ENCODE measurements around the gene PKMYT1. TPM values are rescaled to one million over a fixed set of nuclear protein-coding genes. Genes with fewer than 3 reads are reported as not detected.
"Not testable (repeated sequence)": the region's sequence is repeated elsewhere in the genome, so short reads cannot be mapped to it uniquely, and the experiment has no call there.

PKMYT1 gene
- total RNA-seq, 2 experiments from 2014 or later = 144 to 160 TPM

DNA sequence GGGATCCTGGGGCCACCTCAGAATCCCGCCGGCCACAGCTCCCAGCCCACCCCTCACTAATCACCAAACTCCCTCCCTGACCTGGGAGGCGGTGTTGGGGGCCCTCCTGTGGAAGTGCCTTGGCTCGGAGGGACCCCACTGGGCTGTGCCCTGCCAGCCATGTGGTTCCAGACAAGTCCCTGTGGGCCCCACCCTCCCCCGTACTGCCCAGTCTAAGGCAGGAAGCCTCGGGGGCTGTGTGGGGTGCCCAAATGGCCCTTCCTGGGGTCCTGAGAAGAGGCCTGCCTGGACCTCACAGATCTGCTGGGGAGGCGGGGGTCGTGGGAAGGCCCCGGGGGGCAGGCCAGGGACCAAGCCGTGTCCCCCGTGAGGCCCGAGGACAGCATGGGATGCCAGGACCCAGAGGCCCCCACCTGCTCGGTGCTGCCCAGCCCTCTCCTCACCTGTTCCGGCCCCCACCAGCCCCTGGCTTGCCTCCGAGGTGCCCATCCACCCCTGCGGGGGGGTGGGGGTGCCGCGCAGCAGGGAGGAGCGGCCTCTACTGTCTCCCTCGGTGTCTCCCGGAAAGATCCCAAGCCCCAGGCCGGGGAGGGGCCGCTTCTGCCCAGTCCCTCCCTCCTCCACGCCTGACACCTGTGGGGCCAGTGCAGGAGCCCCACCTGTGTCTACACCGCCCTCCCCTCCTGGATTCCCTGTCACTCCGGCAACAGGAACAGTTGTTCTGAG lies 25.4 kb downstream of the PKMYT1 start:
- peaks cover 4% of the 10 kb centered on the region for H3K27me3 Mint-ChIP-seq (ENCODE audit: low read depth)
- H3K36me3 Mint-ChIP-seq (ENCODE audit: low read depth) = no peaks in the 10 kb centered on the region
- H3K9me3 Mint-ChIP-seq (ENCODE audit: insufficient read depth) = no peaks in the 10 kb centered on the region
- H3K4me3 Mint-ChIP-seq = no peak overlapping the region
- DNase-seq = no peak
- no peak overlapping the region for H3K27ac Mint-ChIP-seq
- POLR2A ChIA-PET = no interaction called here
- CTCF ChIA-PET = no interaction called here
- peaks cover 7% of the 10 kb centered on the region for H3K4me1 Mint-ChIP-seq (ENCODE audit: low read depth)
- no peak for ATAC-seq

DNA sequence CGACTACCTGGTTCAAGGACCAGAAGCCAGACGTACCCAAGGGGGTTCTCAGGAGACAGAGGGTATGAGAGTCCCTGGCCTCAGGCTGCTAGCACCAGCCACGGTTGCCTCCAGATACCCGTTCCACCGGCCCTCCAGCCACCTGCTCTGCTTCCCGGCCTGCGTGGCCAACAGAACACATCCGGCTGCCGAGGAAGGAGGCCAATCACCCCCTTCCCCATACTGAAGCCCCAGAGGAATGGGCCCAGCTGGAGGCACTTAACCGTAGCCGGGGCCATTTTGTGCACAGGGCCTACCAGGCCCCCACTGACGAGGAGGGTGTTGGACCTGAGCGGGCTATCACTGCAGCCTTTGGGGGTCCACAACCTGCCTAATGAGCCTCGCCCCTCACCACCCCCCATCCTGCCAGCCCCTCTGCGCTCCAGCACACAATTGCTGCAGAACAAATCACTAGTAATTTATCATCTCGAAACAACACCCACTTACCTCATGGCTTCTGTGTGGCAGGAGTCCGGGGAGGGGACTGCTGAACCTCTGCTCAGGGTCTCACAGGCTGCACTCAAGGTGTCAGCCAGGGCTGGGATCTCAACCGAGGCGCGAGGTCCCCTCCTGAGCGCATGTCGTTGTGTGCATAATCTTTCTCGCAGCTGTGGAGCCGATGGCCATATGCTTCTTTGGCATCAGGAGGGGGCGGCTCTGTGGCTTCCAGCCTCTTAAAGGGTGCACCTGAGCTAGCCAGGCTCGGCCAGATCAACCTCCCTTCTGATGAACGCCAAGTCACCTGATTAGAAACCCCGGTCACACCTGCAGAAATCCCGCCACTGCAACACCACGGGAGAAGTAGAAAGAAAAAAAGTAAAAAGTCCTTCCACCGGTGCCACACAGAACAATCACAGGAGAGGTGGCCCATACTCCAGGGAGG lies 26.3 kb downstream of the PKMYT1 start:
- Mint-ChIP-seq H3K27me3 (ENCODE audit: low read depth) (peaks cover 3% of the 10 kb centered on the region), H3K27ac (no peak overlapping the region), H3K9me3 (ENCODE audit: insufficient read depth) (no peaks in the 10 kb centered on the region), H3K4me1 (ENCODE audit: low read depth) (peaks cover 7% of the 10 kb centered on the region), H3K4me3 (no peak overlapping the region), H3K36me3 (ENCODE audit: low read depth) (no peaks in the 10 kb centered on the region)
- ATAC-seq (no peak), DNase-seq (no peak)
- CTCF ChIA-PET = interaction anchor here (1.3 to 1.5 kb wide), 2 partner anchors 8 to 35 kb away, joined by 3 to 4 read pairs; no protein-coding TSS in a partner anchor
- POLR2A ChIA-PET = no interaction called here

DNA sequence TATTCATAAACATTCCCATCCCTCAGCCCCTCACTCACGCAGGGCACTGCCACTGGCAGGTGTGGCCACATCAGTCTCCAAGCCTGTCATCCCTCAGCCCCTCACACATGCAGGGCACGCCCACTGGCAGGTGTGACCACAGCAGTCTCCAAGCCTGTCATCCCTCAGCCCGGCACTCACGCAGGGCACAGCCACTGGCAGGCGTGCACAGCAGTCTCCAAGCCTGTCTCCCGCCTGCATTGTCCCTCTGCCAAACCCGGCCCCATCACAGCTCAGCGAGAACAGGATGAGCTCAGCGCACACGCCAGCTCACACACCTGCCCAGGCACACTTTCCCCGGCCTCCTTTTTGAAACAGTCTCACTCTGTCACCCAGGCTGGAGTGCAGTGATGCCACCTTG lies 27.6 kb downstream of the PKMYT1 start:
- ChIA-PET POLR2A (interaction anchor here (0.6 kb wide), 1 partner anchor 672 kb away, joined by 5 read pairs; no protein-coding TSS in a partner anchor), CTCF (interaction anchor here (1.3 to 1.5 kb wide), 2 partner anchors 10 to 33 kb away, joined by 3 to 4 read pairs; no protein-coding TSS in a partner anchor)
- Mint-ChIP-seq H3K4me1 (ENCODE audit: low read depth) (peaks cover 7% of the 10 kb centered on the region), H3K27me3 (ENCODE audit: low read depth) (peaks cover 3% of the 10 kb centered on the region), H3K27ac (no peak overlapping the region), H3K9me3 (ENCODE audit: insufficient read depth) (no peaks in the 10 kb centered on the region), H3K36me3 (ENCODE audit: low read depth) (no peaks in the 10 kb centered on the region), H3K4me3 (no peak overlapping the region)
- ATAC-seq = no peak
- DNase-seq = no peak

DNA sequence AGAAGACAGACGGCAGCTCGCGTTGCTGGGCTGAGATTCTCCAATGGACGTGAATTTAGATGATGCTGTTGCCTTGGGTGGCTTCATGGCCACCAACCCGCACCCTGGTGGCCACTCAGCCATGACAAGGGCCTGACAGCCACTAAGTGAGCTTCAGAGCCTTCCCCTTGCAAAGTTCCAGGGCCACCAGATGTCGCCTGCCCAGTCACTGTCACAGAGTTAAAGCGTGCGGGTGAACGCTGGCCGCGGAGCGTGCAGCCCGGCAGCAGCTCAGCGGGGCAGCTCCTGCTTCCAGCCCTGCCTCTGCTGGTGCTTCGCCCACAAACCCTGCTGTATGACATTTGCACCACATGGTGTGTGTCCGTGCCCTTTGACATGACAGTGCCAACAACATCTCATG lies 29.5 kb downstream of the PKMYT1 start:
- Mint-ChIP-seq H3K9me3 (ENCODE audit: insufficient read depth) (no peaks in the 10 kb centered on the region), H3K4me3 (no peak overlapping the region), H3K27ac (no peak overlapping the region), H3K27me3 (ENCODE audit: low read depth) (peaks cover 2% of the 10 kb centered on the region), H3K36me3 (ENCODE audit: low read depth) (no peaks in the 10 kb centered on the region), H3K4me1 (ENCODE audit: low read depth) (peaks cover 2% of the 10 kb centered on the region)
- ATAC-seq = no peak
- ChIA-PET CTCF (interaction anchor here (1.2 to 2.0 kb wide), 2 partner anchors 24 to 111 kb away, joined by 3 to 5 read pairs; no protein-coding TSS in a partner anchor), POLR2A (no interaction called here)
- no peak for DNase-seq

DNA sequence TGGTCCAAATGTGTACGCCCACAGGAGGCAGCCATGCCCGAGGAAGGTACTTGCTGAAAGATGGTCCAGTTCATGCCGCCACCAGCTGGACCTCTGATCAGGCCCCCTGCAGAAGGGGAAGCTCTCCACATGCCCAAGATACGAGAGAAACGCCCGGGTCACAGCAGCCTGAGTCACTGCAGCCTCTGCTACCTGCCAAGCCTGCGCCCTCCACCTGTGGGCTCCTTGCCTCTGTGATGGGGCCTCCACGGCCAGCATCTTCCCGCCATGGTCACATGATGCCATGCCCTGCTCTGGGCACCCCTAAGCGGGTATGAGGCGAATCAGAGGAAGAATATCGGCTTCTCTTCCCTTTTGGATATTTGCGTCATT lies 29.9 kb downstream of the PKMYT1 start:
- Mint-ChIP-seq H3K9me3 (ENCODE audit: insufficient read depth) (no peaks in the 10 kb centered on the region), H3K4me1 (ENCODE audit: low read depth) (peaks cover 2% of the 10 kb centered on the region), H3K27me3 (ENCODE audit: low read depth) (peaks cover 2% of the 10 kb centered on the region), H3K27ac (no peak overlapping the region), H3K4me3 (no peak overlapping the region), H3K36me3 (ENCODE audit: low read depth) (no peaks in the 10 kb centered on the region)
- ChIA-PET CTCF (interaction anchor here (1.2 to 2.0 kb wide), 2 partner anchors 23 to 111 kb away, joined by 3 to 5 read pairs; no protein-coding TSS in a partner anchor), POLR2A (no interaction called here)
- no peak for ATAC-seq
- DNase-seq = no peak

DNA sequence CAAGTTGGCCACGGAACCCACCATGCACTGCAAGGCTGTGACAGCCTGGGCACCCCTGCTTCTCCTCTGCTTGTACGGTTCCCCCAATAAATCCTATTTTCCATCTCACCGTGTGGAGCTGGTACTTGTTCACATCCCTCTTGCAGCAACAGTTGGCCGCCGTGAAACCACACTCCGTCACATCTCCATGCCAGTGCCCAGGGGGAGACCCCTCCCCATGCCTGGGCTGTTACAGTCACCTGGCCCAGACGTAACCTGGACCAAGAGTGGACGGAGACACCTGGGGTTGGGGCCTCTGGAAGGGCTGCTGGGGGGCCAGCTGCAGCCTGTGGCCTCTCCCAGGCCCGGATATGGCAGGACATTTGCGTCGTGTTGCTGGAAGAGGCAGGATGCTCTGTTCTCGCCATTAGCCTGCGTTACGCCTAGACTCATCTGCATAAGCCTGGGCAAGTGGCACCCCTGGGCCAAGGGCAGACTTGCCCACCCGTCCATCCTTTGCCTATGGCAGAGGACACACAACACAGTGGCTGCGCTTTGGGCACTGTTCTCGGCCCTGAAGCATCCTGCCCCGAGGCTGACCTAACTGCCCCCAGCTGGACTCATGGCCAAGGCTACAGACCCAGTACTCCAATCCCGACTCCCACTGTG lies 30.4 kb downstream of the PKMYT1 start:
- CTCF ChIA-PET = interaction anchor here (2.0 kb wide), 1 partner anchor 23 kb away, joined by 5 read pairs; no protein-coding TSS in a partner anchor
- H3K4me1 Mint-ChIP-seq (ENCODE audit: low read depth) = peaks cover 2% of the 10 kb centered on the region
- POLR2A ChIA-PET = no interaction called here
- DNase-seq = no peak
- peaks cover 2% of the 10 kb centered on the region for H3K27me3 Mint-ChIP-seq (ENCODE audit: low read depth)
- no peak for ATAC-seq
- no peaks in the 10 kb centered on the region for H3K36me3 Mint-ChIP-seq (ENCODE audit: low read depth)
- H3K27ac Mint-ChIP-seq = no peak overlapping the region
- no peaks in the 10 kb centered on the region for H3K9me3 Mint-ChIP-seq (ENCODE audit: insufficient read depth)
- no peak overlapping the region for H3K4me3 Mint-ChIP-seq

DNA sequence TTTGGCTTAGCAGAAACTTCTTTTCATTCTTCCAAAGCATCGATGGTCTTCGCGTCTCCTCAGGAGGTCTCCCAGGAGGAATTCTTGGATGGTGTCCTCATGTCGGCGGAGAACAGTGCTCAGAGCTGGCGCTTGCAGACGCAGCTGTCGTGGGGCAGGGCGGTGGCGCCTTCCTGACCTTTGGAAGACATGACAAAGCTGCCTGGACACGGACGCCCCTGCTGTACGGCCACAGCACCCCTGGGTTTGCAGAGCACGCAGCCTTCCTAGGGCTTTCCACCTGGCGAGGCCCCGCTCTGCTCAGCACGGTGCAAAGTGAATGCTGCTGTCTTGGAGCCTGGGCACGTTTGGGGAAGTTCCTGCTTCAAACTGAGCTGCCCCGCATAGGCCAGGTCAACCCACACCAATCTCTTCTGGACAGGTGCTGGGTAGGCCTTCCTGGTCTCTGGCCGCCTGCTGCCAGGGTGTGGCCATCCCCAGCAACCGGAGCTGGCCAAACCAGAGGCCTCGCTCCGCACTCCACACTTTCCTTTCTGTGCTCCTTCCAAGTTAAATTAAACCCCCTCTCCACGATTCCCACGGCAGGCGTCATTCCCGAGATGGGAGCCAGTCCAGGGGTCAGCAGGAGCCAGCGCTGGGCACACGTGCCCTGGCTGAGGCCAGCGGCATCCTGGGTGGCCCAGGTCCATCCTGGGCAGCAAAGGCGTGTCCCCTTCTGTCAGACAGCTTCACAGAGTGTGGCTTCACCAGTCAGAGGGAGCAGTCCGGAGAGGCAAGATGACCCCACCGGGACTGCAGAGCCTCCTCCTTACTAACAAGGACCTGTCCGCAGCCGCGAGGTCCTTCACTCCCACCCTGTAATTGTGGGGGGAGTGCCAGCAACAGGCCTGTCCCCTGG lies 31.2 kb downstream of the PKMYT1 start:
- DNase-seq (no peak), ATAC-seq (no peak)
- CTCF ChIA-PET = interaction anchor here (2.0 kb wide), 1 partner anchor 22 kb away, joined by 5 read pairs; no protein-coding TSS in a partner anchor
- Mint-ChIP-seq H3K36me3 (ENCODE audit: low read depth) (no peaks in the 10 kb centered on the region), H3K9me3 (ENCODE audit: insufficient read depth) (no peaks in the 10 kb centered on the region), H3K4me1 (ENCODE audit: low read depth) (peaks cover 2% of the 10 kb centered on the region), H3K4me3 (no peak overlapping the region), H3K27me3 (ENCODE audit: low read depth) (no peaks in the 10 kb centered on the region), H3K27ac (no peak overlapping the region)
- POLR2A ChIA-PET = no interaction called here

DNA sequence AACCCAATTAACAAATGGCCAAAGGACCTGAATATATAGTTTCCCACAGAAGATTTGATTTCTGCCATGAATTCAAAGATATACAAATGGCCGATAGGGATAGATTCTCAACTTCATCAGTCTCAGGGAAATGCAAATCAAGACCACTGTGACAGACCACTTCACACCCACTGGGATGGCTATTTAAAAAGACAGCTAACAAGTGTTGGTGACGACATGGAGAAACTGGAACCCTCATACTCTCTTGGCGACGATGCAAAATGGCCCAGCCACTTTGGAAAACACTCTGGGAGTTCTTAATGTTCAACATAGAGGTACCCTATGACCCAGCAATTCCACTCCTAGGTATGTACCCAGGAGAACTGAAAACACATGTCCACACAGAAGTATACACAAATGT lies 33.6 kb downstream of the PKMYT1 start:
- no peaks in the 10 kb centered on the region for H3K9me3 Mint-ChIP-seq (ENCODE audit: insufficient read depth)
- ChIA-PET POLR2A (no interaction called here), CTCF (interaction anchor here (0.6 to 2.2 kb wide), 3 partner anchors 10 to 85 kb away, joined by 3 to 4 read pairs (median 3); no protein-coding TSS in a partner anchor)
- H3K36me3 Mint-ChIP-seq (ENCODE audit: low read depth) = peaks cover 9% of the 10 kb centered on the region
- ATAC-seq (no peak), DNase-seq (no peak)
- no peak overlapping the region for H3K27ac Mint-ChIP-seq
- no peaks in the 10 kb centered on the region for H3K27me3 Mint-ChIP-seq (ENCODE audit: low read depth)
- H3K4me3 Mint-ChIP-seq = no peak overlapping the region
- H3K4me1 Mint-ChIP-seq (ENCODE audit: low read depth) = no peaks in the 10 kb centered on the region

DNA sequence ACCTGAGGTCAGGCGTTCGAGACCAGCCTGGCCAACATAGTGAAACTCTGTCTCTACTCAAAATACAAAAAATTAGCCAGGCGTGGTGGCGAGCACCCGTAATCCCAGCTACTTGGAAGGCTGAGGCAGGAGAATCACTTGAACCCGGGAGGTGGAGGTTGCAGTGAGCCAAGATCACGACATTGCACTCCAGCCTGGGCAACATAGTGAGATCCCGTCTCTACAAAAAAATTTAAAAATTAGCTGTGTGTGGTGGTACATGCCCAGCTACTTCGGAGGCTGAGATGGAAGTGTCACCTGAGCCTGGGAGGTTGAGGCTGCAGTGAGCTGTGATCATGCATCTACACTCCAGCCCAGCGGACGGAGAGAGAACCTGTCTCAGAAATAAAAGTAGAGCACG lies 36.5 kb downstream of the PKMYT1 start:
- H3K36me3 Mint-ChIP-seq (ENCODE audit: low read depth) = peaks cover 26% of the 10 kb centered on the region
- POLR2A ChIA-PET; H3K4me1 Mint-ChIP-seq (ENCODE audit: low read depth); H3K4me3 Mint-ChIP-seq; H3K9me3 Mint-ChIP-seq (ENCODE audit: insufficient read depth); H3K27ac Mint-ChIP-seq; ATAC-seq; H3K27me3 Mint-ChIP-seq (ENCODE audit: low read depth); DNase-seq: not testable (repeated sequence)
- CTCF ChIA-PET = interaction anchor here (1.5 to 1.8 kb wide), 2 partner anchors 17 to 19 kb away, joined by 4 to 8 read pairs; no protein-coding TSS in a partner anchor

DNA sequence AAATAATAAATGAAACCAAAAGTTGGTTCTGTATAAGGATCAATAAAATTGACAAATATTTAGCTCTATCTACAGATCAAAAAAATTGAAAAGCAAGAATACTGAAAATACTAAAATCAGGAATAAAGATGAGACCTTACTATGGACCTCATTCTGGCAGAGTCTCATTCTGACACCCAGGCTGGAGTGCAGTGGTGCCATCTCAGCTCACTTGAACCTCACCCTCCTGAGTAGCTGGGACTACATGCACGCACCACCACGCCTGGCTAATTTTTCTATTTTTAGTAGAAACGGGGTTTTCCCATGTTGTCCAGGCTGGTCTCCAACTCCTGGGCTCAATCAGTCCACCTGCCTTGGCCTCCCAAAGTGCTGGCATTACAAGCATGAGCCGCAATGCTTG lies 38.2 kb downstream of the PKMYT1 start:
- H3K27ac Mint-ChIP-seq = no peak overlapping the region
- no peaks in the 10 kb centered on the region for H3K9me3 Mint-ChIP-seq (ENCODE audit: insufficient read depth)
- H3K4me1 Mint-ChIP-seq (ENCODE audit: low read depth) = no peaks in the 10 kb centered on the region
- H3K4me3 Mint-ChIP-seq = no peak overlapping the region
- H3K36me3 Mint-ChIP-seq (ENCODE audit: low read depth) = peaks cover 29% of the 10 kb centered on the region
- POLR2A ChIA-PET = no interaction called here
- no peak for ATAC-seq
- no peak for DNase-seq
- no peaks in the 10 kb centered on the region for H3K27me3 Mint-ChIP-seq (ENCODE audit: low read depth)
- CTCF ChIA-PET = interaction anchor here (1.8 kb wide), 1 partner anchor 15 kb away, joined by 8 read pairs; no protein-coding TSS in a partner anchor

DNA sequence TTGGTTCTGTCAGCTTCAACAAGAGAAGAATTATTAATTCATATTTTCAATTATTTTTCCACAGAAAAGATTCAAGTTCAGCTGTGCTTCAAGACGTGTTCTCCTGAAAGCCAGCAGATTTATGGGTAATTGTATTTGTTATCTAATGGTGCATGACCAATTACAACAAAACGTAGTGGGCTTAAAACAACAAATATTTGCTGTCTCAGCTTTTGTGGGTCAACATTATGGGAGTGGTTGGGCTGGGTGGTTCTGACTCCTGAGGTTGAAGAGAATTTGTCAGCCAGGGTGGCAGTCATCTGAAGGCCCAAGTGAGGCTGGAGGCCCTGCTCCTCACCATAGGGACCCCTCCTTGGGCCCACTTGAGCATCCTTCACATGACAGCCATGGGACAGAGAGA lies 40.3 kb downstream of the PKMYT1 start:
- ChIA-PET CTCF (interaction anchor here (0.9 to 1.2 kb wide), 3 partner anchors 13 to 23 kb away, joined by 3 to 6 read pairs (median 3); no protein-coding TSS in a partner anchor), POLR2A (no interaction called here)
- Mint-ChIP-seq H3K4me3 (no peak overlapping the region), H3K9me3 (ENCODE audit: insufficient read depth) (no peaks in the 10 kb centered on the region), H3K36me3 (ENCODE audit: low read depth) (peaks cover 35% of the 10 kb centered on the region), H3K27me3 (ENCODE audit: low read depth) (no peaks in the 10 kb centered on the region), H3K4me1 (ENCODE audit: low read depth) (peaks cover 8% of the 10 kb centered on the region), H3K27ac (no peak overlapping the region)
- ATAC-seq = no peak
- DNase-seq = no peak

All from activated CD8-positive, alpha-beta T cell treated with anti-CD3 and anti-CD28 coated beads, Interleukin-2, amount 10 ng/mL, durations not matched to agents 7 days and 5 days (primary cell).